Omental fat pad (tissue), 4 donors: ENCODE results near the gene ELL. TPM values are rescaled to one million over a fixed set of nuclear protein-coding genes. Genes with fewer than 3 reads are reported as not detected.

ENCODE experiments used
- ATAC-seq: fragments of 150-250 bp; one replicate; pipeline ENCODE4 v1.9.1; 2016; ENCODE audit warnings: mild to moderate bottlenecking, moderate library complexity; ENCODE audit not compliant: low FRiP score
- DNase-seq: peaks from one replicate; pipeline ENCODE4 v3.0.0-alpha.2; 2019; ENCODE audit warnings: low spot score
- total RNA-seq, 4 donors: library from RNA; depleted of rRNA; stranded (reverse); fragments of >200 nt; gene quantifications; one replicate each; pipeline ENCODE4 v1.1.0, GENCODE V29; 2016
- TF ChIP-seq, protein P1 (sequence below), 3 donors: fragments of 450-650 bp; IDR thresholded peaks; one replicate each; pipeline ENCODE4 v1.5.1; 2016 to 2017; ENCODE audit warnings: antibody characterized with exemption in 3 of 3, mild to moderate bottlenecking in 3 of 3, moderate library complexity in 2 of 3

ELL gene
- total RNA-seq, 4 donors from 2014 or later, result 18.1 to 43.1 (median 24.8) TPM

DNA sequence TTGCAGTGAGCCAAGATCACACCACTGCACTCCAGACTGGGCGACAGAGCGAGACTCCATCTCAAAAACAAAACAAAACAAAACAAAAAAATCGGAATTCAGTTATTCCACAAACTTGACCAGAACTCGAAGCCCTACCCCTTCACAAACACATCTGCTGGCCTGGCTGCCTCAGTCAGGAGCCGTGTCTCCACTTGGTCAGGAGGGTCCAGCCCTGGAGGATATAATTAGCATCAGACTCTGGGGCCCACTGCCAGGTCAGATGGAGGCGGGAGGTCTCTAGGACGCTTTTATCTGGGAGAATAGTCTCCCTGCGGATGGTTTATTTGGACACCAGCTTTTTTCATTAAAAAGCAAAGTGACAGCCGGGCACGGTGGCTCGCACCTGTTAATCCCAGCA is 8.0 kb downstream of the ELL start:
- no peak for DNase-seq
- no peak for ATAC-seq
- TF ChIP-seq, protein P1, sequence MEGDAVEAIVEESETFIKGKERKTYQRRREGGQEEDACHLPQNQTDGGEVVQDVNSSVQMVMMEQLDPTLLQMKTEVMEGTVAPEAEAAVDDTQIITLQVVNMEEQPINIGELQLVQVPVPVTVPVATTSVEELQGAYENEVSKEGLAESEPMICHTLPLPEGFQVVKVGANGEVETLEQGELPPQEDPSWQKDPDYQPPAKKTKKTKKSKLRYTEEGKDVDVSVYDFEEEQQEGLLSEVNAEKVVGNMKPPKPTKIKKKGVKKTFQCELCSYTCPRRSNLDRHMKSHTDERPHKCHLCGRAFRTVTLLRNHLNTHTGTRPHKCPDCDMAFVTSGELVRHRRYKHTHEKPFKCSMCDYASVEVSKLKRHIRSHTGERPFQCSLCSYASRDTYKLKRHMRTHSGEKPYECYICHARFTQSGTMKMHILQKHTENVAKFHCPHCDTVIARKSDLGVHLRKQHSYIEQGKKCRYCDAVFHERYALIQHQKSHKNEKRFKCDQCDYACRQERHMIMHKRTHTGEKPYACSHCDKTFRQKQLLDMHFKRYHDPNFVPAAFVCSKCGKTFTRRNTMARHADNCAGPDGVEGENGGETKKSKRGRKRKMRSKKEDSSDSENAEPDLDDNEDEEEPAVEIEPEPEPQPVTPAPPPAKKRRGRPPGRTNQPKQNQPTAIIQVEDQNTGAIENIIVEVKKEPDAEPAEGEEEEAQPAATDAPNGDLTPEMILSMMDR (IDR thresholded peaks at IDR 0.05), result no peak

DNA sequence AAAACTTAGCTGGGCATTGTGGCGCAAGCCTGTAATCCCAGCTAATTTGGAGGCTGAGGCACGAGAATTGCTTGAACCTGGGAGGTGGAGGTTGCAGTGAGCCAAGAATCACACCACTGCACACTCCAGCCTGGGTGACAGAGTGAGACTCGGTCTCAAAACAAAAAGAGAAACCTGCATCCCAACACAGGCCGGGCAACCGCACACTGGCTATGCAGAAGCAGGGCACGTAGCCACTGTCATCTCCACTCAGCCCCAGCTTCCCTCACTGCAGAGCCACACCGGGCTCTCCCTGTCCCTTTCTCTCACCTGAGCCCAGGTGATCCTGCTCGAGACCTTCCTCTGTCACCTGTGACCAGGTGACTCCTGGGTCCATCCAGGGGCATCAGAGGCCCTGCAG is 11.7 kb downstream of the ELL start:
- TF ChIP-seq, protein P1 (IDR thresholded peaks at IDR 0.05), result no peak
- ATAC-seq, result no peak
- DNase-seq, result no peak

DNA sequence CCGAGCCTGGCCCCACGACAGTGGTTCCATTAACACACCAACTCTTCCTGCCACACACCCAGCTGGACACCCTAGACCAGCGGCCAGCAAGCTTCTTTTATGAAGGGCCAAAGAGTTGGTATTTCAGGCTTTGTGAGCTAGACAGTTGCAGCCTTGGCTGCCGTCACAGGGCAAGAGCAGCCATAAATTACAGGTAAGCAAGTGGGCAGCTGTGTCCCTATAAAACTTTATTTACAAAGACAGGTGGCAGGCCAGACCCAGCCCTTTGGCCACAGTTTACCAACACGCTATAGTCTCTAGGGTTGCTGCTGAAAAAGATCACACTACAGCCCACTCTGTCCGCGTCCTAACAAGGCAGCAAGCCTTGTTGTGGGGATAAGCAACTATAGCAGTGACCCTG is 13.3 kb downstream of the ELL start:
- ATAC-seq, result no peak
- DNase-seq, result no peak
- TF ChIP-seq, protein P1 (IDR thresholded peaks at IDR 0.05), result no peak

DNA sequence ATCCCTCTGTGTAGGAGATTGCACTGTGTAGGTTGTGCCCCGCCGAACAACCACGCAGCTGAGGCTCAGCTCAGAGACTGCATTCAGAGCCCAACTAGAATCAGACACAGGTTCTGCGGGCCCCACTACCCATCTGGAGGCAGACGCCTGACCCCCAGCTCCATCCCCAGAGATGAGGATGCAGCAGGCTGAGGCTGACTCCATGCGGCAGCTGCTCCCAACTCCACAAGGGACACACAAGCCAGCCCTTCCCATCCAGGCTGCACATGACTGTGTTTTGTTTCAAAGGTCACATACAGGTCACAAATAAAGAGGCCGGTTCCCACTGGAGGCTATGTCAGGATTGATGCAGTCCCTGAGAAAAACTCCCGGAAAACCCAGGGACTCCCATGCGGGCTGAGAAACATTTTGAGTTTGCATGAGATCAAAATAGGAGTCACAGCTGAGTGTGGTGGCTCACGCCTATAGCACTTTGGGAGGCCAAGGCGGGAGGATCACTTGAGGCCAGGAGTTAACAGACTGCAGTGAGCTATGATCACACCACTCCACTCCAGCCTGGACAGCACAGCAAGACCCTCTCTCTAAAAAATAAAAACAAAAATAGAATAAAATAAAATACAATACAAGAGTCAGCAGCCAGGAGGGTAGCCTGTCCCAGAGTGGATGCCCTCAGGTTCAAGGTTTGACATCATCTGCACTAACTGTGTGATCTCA is 14.0 kb downstream of the ELL start:
- TF ChIP-seq, protein P1 (IDR thresholded peaks at IDR 0.05), result no peak
- DNase-seq (no peak), ATAC-seq (no peak)

DNA sequence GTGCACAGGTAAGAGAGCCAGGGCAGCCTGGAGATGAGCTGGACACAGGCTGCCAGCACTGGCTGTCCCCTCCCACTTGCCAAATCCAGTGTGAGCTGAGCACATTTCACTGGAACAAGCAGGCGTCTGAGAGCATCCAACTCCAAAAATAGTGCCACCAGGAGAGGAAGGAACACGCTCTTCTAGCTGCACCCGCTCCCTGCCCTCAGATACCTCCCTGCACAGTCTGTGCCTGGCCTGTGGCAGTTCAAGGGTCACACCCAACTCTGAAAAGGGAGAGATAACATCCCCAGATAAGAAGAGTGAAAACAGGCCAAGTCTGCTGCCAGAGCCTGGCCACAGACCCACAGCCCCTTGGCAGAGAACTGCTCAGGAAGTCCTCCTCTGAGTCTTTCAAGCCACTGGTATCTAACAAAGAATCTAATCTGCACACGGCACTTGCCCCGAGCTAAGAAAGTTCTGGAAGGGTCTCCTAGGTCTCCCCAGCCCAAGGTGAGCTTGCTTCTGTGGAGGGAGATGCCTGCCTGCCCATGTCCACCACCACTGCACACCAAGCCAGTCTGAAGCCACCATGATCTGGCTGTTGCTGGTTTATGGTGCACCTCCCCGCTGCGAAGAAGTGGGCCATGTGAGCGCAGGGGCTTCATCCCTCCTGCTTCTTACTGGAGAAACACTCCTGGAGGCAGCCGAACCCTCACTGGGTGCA is 14.7 kb downstream of the ELL start:
- TF ChIP-seq, protein P1 (IDR thresholded peaks at IDR 0.05), result no peak
- DNase-seq (no peak), ATAC-seq (no peak)

DNA sequence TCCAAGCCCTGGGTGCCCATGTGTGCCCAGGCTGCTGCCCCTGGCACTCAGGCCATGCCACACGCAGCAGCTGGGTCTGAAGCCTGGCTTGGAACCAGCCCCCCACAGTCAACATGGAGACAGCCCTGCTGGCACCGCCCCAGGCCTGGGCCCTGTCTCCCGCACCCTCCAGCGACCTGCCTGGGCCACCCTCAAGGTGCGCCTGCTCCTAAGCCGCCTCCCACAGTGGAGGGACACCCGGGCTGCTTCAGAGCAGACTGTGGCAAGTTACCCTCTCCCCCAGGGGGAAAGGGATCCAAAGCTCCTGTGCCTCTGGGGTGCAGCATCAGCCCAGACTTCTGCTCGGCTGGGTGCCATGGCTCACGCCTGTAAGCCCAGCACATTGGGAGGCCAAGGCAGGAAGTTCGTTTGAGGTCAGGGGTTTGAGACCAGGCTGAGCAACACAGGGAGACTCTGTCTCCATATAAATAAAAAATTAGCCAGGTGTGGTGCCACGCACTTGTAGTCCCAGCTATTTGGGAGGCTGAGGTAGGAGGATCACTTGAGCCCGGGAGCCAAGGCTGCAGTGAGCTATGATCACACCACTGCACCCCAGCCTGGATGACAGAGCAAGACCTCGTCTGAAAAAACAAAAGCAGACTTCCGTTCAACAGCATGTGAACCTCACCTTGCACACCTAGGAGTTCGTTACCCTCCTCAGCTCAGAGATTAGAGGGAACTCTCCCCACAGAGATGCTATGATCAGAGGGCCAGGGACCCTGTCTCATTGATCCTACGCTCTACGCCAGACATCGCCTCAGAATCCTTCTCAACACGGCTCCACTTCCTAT is 15.6 kb downstream of the ELL start:
- ATAC-seq (no peak), DNase-seq (no peak)
- TF ChIP-seq, protein P1 (IDR thresholded peaks at IDR 0.05), result no peak
